Activated naive CD4-positive, alpha-beta T cell treated with anti-CD3 and anti-CD28 coated beads, Interleukin-2, amount 50 U/mL, for 72 hours (primary cell): ENCODE measurements around the gene WDR89. TPM values are rescaled to one million over a fixed set of nuclear protein-coding genes. Genes with fewer than 3 reads are reported as not detected.
A peak's percentile ranks its signal among the peaks of the same experiment; 100 is the strongest.
"Not testable (repeated sequence)": the region's sequence is repeated elsewhere in the genome, so short reads cannot be mapped to it uniquely, and the experiment has no call there.

ENCODE experiments used
- ATAC-seq, 2 donors: fragments of 150-1000 bp; cut with Tn5 transposase; 2 replicates each; pipeline ENCODE4 v1.10.0; 2021; ENCODE audit warnings: mild to moderate bottlenecking in 2 of 2, moderate library complexity in 2 of 2
- DNase-seq, 2 donors: peaks; one replicate each; pipeline ENCODE4 v3.0.0; 2021 to 2022; ENCODE audit warnings: low spot score in 2 of 2
- H3K27ac Mint-ChIP-seq, 2 donors: one replicate each; pipeline ENCODE4 v1.8.0; 2022; ENCODE audit warnings: mild to moderate bottlenecking in 2 of 2, mixed read lengths in 2 of 2
- H3K36me3 Mint-ChIP-seq, 2 donors: one replicate each; pipeline ENCODE4 v1.8.0; 2022; ENCODE audit warnings: mixed read lengths in 2 of 2
- H3K9me3 Mint-ChIP-seq, 2 donors: one replicate each; pipeline ENCODE4 v1.8.0; 2022; ENCODE audit warnings: mixed read lengths in 2 of 2
- total RNA-seq, 2 donors: library from RNA; stranded (reverse); gene quantifications; one replicate each; pipeline ENCODE4 v1.2.3, GENCODE V29; 2022

The WDR89 gene
- total RNA-seq, 2 donors from 2014 or later = 23.1 to 26.4 TPM

GRCh38 chr14:63624701-63625100 is 17.0 kb downstream of the WDR89 start:
- DNase-seq (no peak), ATAC-seq (no peak)
- Mint-ChIP-seq H3K27ac (no peak overlapping the region), H3K36me3 (peaks cover 0 to 6% of the 10 kb centered on the region in 2 donors), H3K9me3 (no peaks in the 10 kb centered on the region)

- H3K36me3 Mint-ChIP-seq = peaks cover 0 to 6% of the 10 kb centered on the region in 2 donors
Observed at GRCh38 chr14:63624203-63624602, 17.5 kb downstream of the WDR89 start.

GRCh38 chr14:63621975-63622374 is 19.7 kb downstream of the WDR89 start:
- not testable (repeated sequence) for ATAC-seq

More at GRCh38 chr14:63624203-63624602, 17.5 kb downstream of the WDR89 start:
- ATAC-seq = no peak
- H3K27ac Mint-ChIP-seq = peak overlapping the region in 1 of 2 donors; percentile 45
- no peak for DNase-seq
- no peaks in the 10 kb centered on the region for H3K9me3 Mint-ChIP-seq

GRCh38 chr14:63616015-63616414 is 25.7 kb downstream of the WDR89 start:
- Mint-ChIP-seq H3K36me3 (peaks cover 7 to 8% of the 10 kb centered on the region in 2 donors), H3K27ac (no peak overlapping the region), H3K9me3 (no peaks in the 10 kb centered on the region)
- DNase-seq (no peak), ATAC-seq (no peak)

More at GRCh38 chr14:63621975-63622374, 19.7 kb downstream of the WDR89 start:
- not testable (repeated sequence) for H3K36me3 Mint-ChIP-seq, H3K9me3 Mint-ChIP-seq, DNase-seq
- peak overlapping the region; percentile 2 to 60 for H3K27ac Mint-ChIP-seq

GRCh38 chr14:63614679-63615363 is 26.9 kb downstream of the WDR89 start:
- peak overlapping the region in 1 of 2 donors; percentile 82 for H3K27ac Mint-ChIP-seq

GRCh38 chr14:63611078-63611477 is 30.6 kb downstream of the WDR89 start:
- Mint-ChIP-seq H3K27ac (no peak overlapping the region), H3K36me3 (peaks cover 0 to 18% of the 10 kb centered on the region in 2 donors)

More at GRCh38 chr14:63614679-63615363, 26.9 kb downstream of the WDR89 start:
- DNase-seq = no peak
- peaks cover 7 to 8% of the 10 kb centered on the region in 2 donors for H3K36me3 Mint-ChIP-seq
- H3K9me3 Mint-ChIP-seq = no peaks in the 10 kb centered on the region
- ATAC-seq = no peak

GRCh38 chr14:63605041-63605532 is 36.6 kb downstream of the WDR89 start:
- peaks cover 14 to 35% of the 10 kb centered on the region in 2 donors for H3K36me3 Mint-ChIP-seq
- no peaks in the 10 kb centered on the region for H3K9me3 Mint-ChIP-seq
- DNase-seq = no peak
- H3K27ac Mint-ChIP-seq = no peak overlapping the region
- no peak for ATAC-seq

More at GRCh38 chr14:63611078-63611477, 30.6 kb downstream of the WDR89 start:
- no peak for ATAC-seq
- no peak for DNase-seq
- no peaks in the 10 kb centered on the region for H3K9me3 Mint-ChIP-seq

- Mint-ChIP-seq H3K27ac (peak overlapping the region in 1 of 2 donors; percentile 37), H3K9me3 (no peaks in the 10 kb centered on the region), H3K36me3 (peaks cover 15 to 39% of the 10 kb centered on the region in 2 donors)
- ATAC-seq (no peak), DNase-seq (no peak)
Observed at GRCh38 chr14:63604626-63605025, 37.0 kb downstream of the WDR89 start.

- Mint-ChIP-seq H3K27ac (peak overlapping the region in 1 of 2 donors; percentile 77), H3K9me3 (no peaks in the 10 kb centered on the region), H3K36me3 (peaks cover 24 to 46% of the 10 kb centered on the region in 2 donors)
- ATAC-seq (peak; percentile 18 to 32), DNase-seq (no peak)
Observed at GRCh38 chr14:63603749-63604277, 37.9 kb downstream of the WDR89 start.

- Mint-ChIP-seq H3K9me3 (peaks cover 21% of the 10 kb centered on the region in 2 donors), H3K36me3 (peaks cover 64 to 77% of the 10 kb centered on the region in 2 donors), H3K27ac (peak overlapping the region in 1 of 2 donors; percentile 25)
- no peak for DNase-seq
- ATAC-seq = no peak
Observed at GRCh38 chr14:63598807-63599206, 42.9 kb downstream of the WDR89 start.

- Mint-ChIP-seq H3K36me3 (peaks cover 57 to 68% of the 10 kb centered on the region in 2 donors), H3K27ac (no peak overlapping the region), H3K9me3 (peaks cover 21 to 23% of the 10 kb centered on the region in 2 donors)
- no peak for DNase-seq
- ATAC-seq = no peak
Observed at GRCh38 chr14:63596998-63597658, 44.5 kb downstream of the WDR89 start.

GRCh38 chr14:63594455-63595372 is 47.0 kb downstream of the WDR89 start:
- Mint-ChIP-seq H3K27ac (no peak overlapping the region), H3K36me3 (peaks cover 52 to 53% of the 10 kb centered on the region in 2 donors), H3K9me3 (peaks cover 23 to 29% of the 10 kb centered on the region in 2 donors)
- no peak for DNase-seq
- ATAC-seq = no peak

GRCh38 chr14:63583046-63583445 is 58.6 kb downstream of the WDR89 start:
- H3K9me3 Mint-ChIP-seq, ATAC-seq, H3K27ac Mint-ChIP-seq, H3K36me3 Mint-ChIP-seq, DNase-seq: not testable (repeated sequence)

GRCh38 chr14:63581491-63581890 is 60.2 kb downstream of the WDR89 start:
- no peak for ATAC-seq
- DNase-seq = no peak
- no peak overlapping the region for H3K27ac Mint-ChIP-seq
- no peaks in the 10 kb centered on the region for H3K36me3 Mint-ChIP-seq
- no peaks in the 10 kb centered on the region for H3K9me3 Mint-ChIP-seq

GRCh38 chr14:63578300-63578699 is 63.4 kb downstream of the WDR89 start:
- H3K9me3 Mint-ChIP-seq = no peaks in the 10 kb centered on the region
- H3K27ac Mint-ChIP-seq = no peak overlapping the region
- DNase-seq (no peak), ATAC-seq (no peak)
- H3K36me3 Mint-ChIP-seq = no peaks in the 10 kb centered on the region

GRCh38 chr14:63573581-63573980 is 68.1 kb downstream of the WDR89 start:
- H3K27ac Mint-ChIP-seq = no peak overlapping the region
- DNase-seq = no peak
- H3K36me3 Mint-ChIP-seq = no peaks in the 10 kb centered on the region
- no peaks in the 10 kb centered on the region for H3K9me3 Mint-ChIP-seq
- no peak for ATAC-seq
